GM12878 (cell line): ENCODE measurements around the gene MS4A4E. TPM values are rescaled to one million over a fixed set of nuclear protein-coding genes. Genes with fewer than 3 reads are reported as not detected.

ENCODE experiments used
- CREM ChIP-seq: IDR thresholded peaks from 2 replicates; pipeline ENCODE4 v1.6.1; 2014; ENCODE audit warnings: antibody characterized with exemption, low read depth
- EGR1 ChIP-seq, 2 experiments: IDR thresholded peaks; 1 replicate in 1 of 2; 2 replicates in 1 of 2; pipeline ENCODE4 v1.6.1; 2011 to 2012; ENCODE audit warnings: low read depth in 2 of 2, low read length in 2 of 2, borderline replicate concordance in 1 of 2, mild to moderate bottlenecking in 1 of 2, moderate library complexity in 1 of 2
- EZH2 ChIP-seq: IDR thresholded peaks from 2 replicates; pipeline ENCODE4 v1.6.1; 2012; ENCODE audit warnings: low read depth, mild to moderate bottlenecking, control low read depth, inconsistent platforms, low read length, borderline replicate concordance; ENCODE audit not compliant: control insufficient read depth
- FOXM1 ChIP-seq: IDR thresholded peaks from 2 replicates; pipeline ENCODE4 v1.6.1; 2012; ENCODE audit warnings: low read depth, mild to moderate bottlenecking, inconsistent platforms, low read length, moderate library complexity
- IKZF1 ChIP-seq: fragments of 450-650 bp; conservative IDR thresholded peaks from 2 replicates; pipeline ENCODE4 v1.6.1; 2017; ENCODE audit warnings: antibody characterized with exemption, mild to moderate bottlenecking
- MYB ChIP-seq: fragments of 150-350 bp; IDR thresholded peaks from 2 replicates; pipeline ENCODE4 v1.6.1; 2014; ENCODE audit warnings: mild to moderate bottlenecking, low read depth, low read length, borderline replicate concordance
- MYC ChIP-seq: IDR thresholded peaks from 2 replicates; pipeline ENCODE4 v1.6.1; 2011; ENCODE audit warnings: mild to moderate bottlenecking, low read length, moderate library complexity, inconsistent platforms; ENCODE audit not compliant: insufficient read depth, insufficient replicate concordance, insufficient read length, severe bottlenecking
- PBX3 ChIP-seq: IDR thresholded peaks from 2 replicates; pipeline ENCODE4 v1.6.1; 2011; ENCODE audit warnings: mild to moderate bottlenecking, low read depth, low read length, moderate library complexity; ENCODE audit not compliant: insufficient replicate concordance
- PML ChIP-seq: IDR thresholded peaks from 2 replicates; pipeline ENCODE4 v1.6.1; 2012; ENCODE audit warnings: low read length, inconsistent platforms
- SMAD1 ChIP-seq: fragments of 450-650 bp; IDR thresholded peaks from 2 replicates; pipeline ENCODE4 v1.6.1; 2018; ENCODE audit warnings: mild to moderate bottlenecking, low read depth; ENCODE audit not compliant: partially characterized antibody
- SUZ12 ChIP-seq: fragments of 200-600 bp; sonication (generic); IDR thresholded peaks from one replicate; pipeline ENCODE4 v1.6.1; 2018; ENCODE audit warnings: antibody characterized with exemption, mild to moderate bottlenecking; ENCODE audit not compliant: unreplicated experiment
- TBL1XR1 ChIP-seq: IDR thresholded peaks from 2 replicates; pipeline ENCODE4 v1.6.1; 2012; ENCODE audit warnings: low read depth, low read length, improper control_type of control experiment
- TCF7 ChIP-seq: IDR thresholded peaks from 2 replicates; pipeline ENCODE4 v1.6.1; 2014; ENCODE audit warnings: antibody characterized with exemption, borderline replicate concordance
- WRNIP1 ChIP-seq: IDR thresholded peaks from 2 replicates; pipeline ENCODE4 v1.6.1; 2011; ENCODE audit warnings: low read depth, low read length, improper control_type of control experiment, borderline replicate concordance
- ZBTB40 ChIP-seq: fragments of 450-650 bp; IDR thresholded peaks from 2 replicates; pipeline ENCODE4 v1.6.1; 2016; ENCODE audit warnings: mild to moderate bottlenecking, moderate library complexity, borderline replicate concordance
- ZNF217 ChIP-seq: fragments of 450-650 bp; IDR thresholded peaks from 2 replicates; pipeline ENCODE4 v1.6.1; 2017; ENCODE audit warnings: antibody characterized with exemption, mild to moderate bottlenecking
- ZNF384 ChIP-seq: IDR thresholded peaks from 2 replicates; pipeline ENCODE4 v1.6.1; 2012; ENCODE audit warnings: low read depth, mild to moderate bottlenecking, low read length, improper control_type of control experiment, borderline replicate concordance
- polyA plus RNA-seq, 11 experiments: library from polyadenylated mRNA; depleted of rRNA in 4 of 11; unstranded in 6 of 11; stranded (reverse) in 5 of 11; fragments of >200 nt; fragmentation: Nextera tagmentation in 4 of 11; fragmentation: Illumina TruSeq in 1 of 11; extraction: Ambion mirVana in 4 of 11; extraction: Trizol in 1 of 11; gene quantifications; 1 replicate in 1 of 11; 2 replicates in 10 of 11; pipeline versions ENCODE4 v1.2.1 to v1.2.3, GENCODE V29; 2011 to 2016; ENCODE audit warnings: inconsistent platforms in 2 of 11, missing spikeins in 2 of 11, low read depth in 1 of 11
- total RNA-seq, 4 experiments: library from RNA; depleted of rRNA in 3 of 4; stranded (reverse); fragments of >200 nt in 3 of 4; fragmentation: Illumina TruSeq in 1 of 4; extraction: Trizol in 1 of 4; gene quantifications; 2 replicates each; pipeline versions ENCODE4 v1.2.1 to v1.2.3, GENCODE V29; 2013 to 2021
- TF ChIP-seq, protein P1 (sequence below): fragments of 450-650 bp; IDR thresholded peaks from 2 replicates; pipeline ENCODE4 v1.6.1; 2017; ENCODE audit warnings: mild to moderate bottlenecking, low read depth, inconsistent platforms; ENCODE audit not compliant: poor library complexity, severe bottlenecking
- TF ChIP-seq, protein P2 (sequence below): fragments of 150-350 bp; IDR thresholded peaks from 2 replicates; pipeline ENCODE4 v1.6.1; 2016; ENCODE audit warnings: low read depth, low read length

MS4A4E gene
- total and polyA plus RNA-seq, 10 of the 15 experiments (the other 5 are each of a cell fraction or from before 2014, with no cell fraction given) = 0.06 to 0.92 (median 0.45) TPM; not detected in 3

DNA sequence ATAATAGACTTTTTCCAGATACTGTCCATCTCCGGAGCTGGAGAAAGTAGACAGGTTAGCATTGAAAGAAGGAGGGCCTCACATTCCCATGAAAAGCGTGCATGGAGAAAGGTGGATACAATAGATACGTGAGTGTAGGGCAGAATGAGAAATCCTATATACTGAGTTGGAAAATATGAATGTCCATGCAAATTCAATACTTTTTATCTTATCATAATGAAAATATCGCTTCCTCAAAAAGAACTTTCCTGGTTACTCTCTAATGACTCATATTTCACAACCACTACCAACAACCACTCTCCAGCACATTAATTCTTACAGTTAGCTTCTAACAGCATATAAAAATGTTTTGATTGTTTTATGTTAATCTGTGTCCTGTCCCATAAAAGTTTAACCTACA is 38.0 kb downstream of the MS4A4E start (continued):
- no peak for TF ChIP-seq TBL1XR1
- TF ChIP-seq PBX3 = no peak
- no peak for TF ChIP-seq MYB
- no peak for TF ChIP-seq EGR1 (IDR thresholded peaks at IDR 0.05; ENCODE audit: borderline replicate concordance in 1 of 2, low read depth in 2 of 2, low read length in 2 of 2)
- no peak for TF ChIP-seq ZNF384
- no peak; the same call in 1 of the 2 replicates for TF ChIP-seq PML
- peak; percentile 88 for TF ChIP-seq TCF7
- TF ChIP-seq FOXM1 = peak; percentile 82; the same call in 1 of the 2 replicates
- TF ChIP-seq IKZF1 = peak; percentile 88
- no peak for TF ChIP-seq SMAD1
- peak; percentile 79; the same call in 1 of the 2 replicates for TF ChIP-seq ZNF217
- no peak for TF ChIP-seq ZBTB40
- peak; percentile 67; the same call in 1 of the 2 replicates for TF ChIP-seq CREM
- no peak for TF ChIP-seq SUZ12
- no peak for TF ChIP-seq WRNIP1
- no peak for TF ChIP-seq MYC
- TF ChIP-seq, protein P1, sequence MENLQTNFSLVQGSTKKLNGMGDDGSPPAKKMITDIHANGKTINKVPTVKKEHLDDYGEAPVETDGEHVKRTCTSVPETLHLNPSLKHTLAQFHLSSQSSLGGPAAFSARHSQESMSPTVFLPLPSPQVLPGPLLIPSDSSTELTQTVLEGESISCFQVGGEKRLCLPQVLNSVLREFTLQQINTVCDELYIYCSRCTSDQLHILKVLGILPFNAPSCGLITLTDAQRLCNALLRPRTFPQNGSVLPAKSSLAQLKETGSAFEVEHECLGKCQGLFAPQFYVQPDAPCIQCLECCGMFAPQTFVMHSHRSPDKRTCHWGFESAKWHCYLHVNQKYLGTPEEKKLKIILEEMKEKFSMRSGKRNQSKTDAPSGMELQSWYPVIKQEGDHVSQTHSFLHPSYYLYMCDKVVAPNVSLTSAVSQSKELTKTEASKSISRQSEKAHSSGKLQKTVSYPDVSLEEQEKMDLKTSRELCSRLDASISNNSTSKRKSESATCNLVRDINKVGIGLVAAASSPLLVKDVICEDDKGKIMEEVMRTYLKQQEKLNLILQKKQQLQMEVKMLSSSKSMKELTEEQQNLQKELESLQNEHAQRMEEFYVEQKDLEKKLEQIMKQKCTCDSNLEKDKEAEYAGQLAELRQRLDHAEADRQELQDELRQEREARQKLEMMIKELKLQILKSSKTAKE = peak; percentile 54
- TF ChIP-seq, protein P2, sequence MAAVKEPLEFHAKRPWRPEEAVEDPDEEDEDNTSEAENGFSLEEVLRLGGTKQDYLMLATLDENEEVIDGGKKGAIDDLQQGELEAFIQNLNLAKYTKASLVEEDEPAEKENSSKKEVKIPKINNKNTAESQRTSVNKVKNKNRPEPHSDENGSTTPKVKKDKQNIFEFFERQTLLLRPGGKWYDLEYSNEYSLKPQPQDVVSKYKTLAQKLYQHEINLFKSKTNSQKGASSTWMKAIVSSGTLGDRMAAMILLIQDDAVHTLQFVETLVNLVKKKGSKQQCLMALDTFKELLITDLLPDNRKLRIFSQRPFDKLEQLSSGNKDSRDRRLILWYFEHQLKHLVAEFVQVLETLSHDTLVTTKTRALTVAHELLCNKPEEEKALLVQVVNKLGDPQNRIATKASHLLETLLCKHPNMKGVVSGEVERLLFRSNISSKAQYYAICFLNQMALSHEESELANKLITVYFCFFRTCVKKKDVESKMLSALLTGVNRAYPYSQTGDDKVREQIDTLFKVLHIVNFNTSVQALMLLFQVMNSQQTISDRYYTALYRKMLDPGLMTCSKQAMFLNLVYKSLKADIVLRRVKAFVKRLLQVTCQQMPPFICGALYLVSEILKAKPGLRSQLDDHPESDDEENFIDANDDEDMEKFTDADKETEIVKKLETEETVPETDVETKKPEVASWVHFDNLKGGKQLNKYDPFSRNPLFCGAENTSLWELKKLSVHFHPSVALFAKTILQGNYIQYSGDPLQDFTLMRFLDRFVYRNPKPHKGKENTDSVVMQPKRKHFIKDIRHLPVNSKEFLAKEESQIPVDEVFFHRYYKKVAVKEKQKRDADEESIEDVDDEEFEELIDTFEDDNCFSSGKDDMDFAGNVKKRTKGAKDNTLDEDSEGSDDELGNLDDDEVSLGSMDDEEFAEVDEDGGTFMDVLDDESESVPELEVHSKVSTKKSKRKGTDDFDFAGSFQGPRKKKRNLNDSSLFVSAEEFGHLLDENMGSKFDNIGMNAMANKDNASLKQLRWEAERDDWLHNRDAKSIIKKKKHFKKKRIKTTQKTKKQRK = no peak
- TF ChIP-seq EZH2 = no peak
